OCI-LY3 (cell line): ENCODE results near the gene C4A.
A peak's percentile ranks its signal among the peaks of the same experiment; 100 is the strongest.

Experiments
- H2AFZ ChIP-seq: fragments of 200-600, 300-600 bp; shearing (Covaris generic); 2 replicates; pipeline ENCODE4 v1.6.0; 2014; ENCODE audit warnings: antibody characterized with exemption, low read depth, low read length
- H3K27ac ChIP-seq: fragments of 200-600, 300-600 bp; sonication (generic); 2 replicates; pipeline ENCODE4 v1.5.1; 2014; ENCODE audit warnings: mild to moderate bottlenecking, low read length, moderate library complexity, mixed read lengths
- H3K27me3 ChIP-seq: fragments of 200-600, 300-600 bp; sonication (generic); 2 replicates; pipeline ENCODE4 v1.6.1; 2014; ENCODE audit warnings: low read depth, low read length, mixed read lengths
- H3K36me3 ChIP-seq: fragments of 200-600, 300-600 bp; sonication (generic); replicated peaks from 2 replicates; pipeline ENCODE3; 2014; ENCODE audit warnings: low read depth, low read length, mixed read lengths
- H3K4me1 ChIP-seq: fragments of 300-600, 200-600 bp; sonication (generic); 2 replicates; pipeline ENCODE4 v1.6.1; 2014; ENCODE audit warnings: low read length, mixed read lengths
- H3K4me2 ChIP-seq: fragments of 200-600, 300-600 bp; sonication (generic); 2 replicates; pipeline ENCODE4 v1.6.1; 2014; ENCODE audit warnings: low read length, mixed read lengths
- H3K4me3 ChIP-seq: fragments of 300-600, 200-600 bp; sonication (generic); 2 replicates; pipeline ENCODE4 v1.5.1; 2014; ENCODE audit warnings: antibody characterized with exemption, mild to moderate bottlenecking, low read length, moderate library complexity
- H3K79me2 ChIP-seq: fragments of 300-600, 200-600 bp; shearing (Covaris generic); 2 replicates; pipeline ENCODE4 v1.6.1; 2014; ENCODE audit warnings: mild to moderate bottlenecking, low read length, mixed read lengths
- H3K9ac ChIP-seq: fragments of 300-600, 200-600 bp; shearing (Covaris generic); 2 replicates; pipeline ENCODE4 v1.6.0; 2014; ENCODE audit warnings: mild to moderate bottlenecking, low read length, moderate library complexity
- H3K9me3 ChIP-seq: fragments of 200-600, 300-600 bp; shearing (Covaris generic); 2 replicates; pipeline ENCODE4 v1.6.1; 2014; ENCODE audit warnings: low read length, mixed read lengths; ENCODE audit not compliant: insufficient read depth
- H4K20me1 ChIP-seq: fragments of 200-600, 300-600 bp; sonication (generic); 2 replicates; pipeline ENCODE4 v1.6.1; 2016; ENCODE audit warnings: low read length, mixed read lengths; ENCODE audit not compliant: insufficient read depth
- CTCF ChIP-seq: fragments of 200-600, 300-600 bp; sonication (generic); IDR thresholded peaks from 2 replicates; pipeline ENCODE4 v1.5.1; 2014; ENCODE audit warnings: antibody characterized with exemption, low read length, low read depth
- EZH2phosphoT487 ChIP-seq: fragments of 200-600 bp; shearing (Covaris generic); IDR thresholded peaks from 2 replicates; pipeline ENCODE4 v1.6.1; 2018; ENCODE audit warnings: antibody characterized with exemption, mixed run types, low read depth

The C4A gene

GRCh38 chr6:31954511-31954910 is 27.3 kb upstream of the C4A start:
- H2AFZ ChIP-seq, result no peak overlapping the region
- H3K36me3 ChIP-seq, result peaks cover 4% of the 10 kb centered on the region
- peaks cover 14% of the 10 kb centered on the region for H3K79me2 ChIP-seq
- no peak overlapping the region for H3K27ac ChIP-seq
- no peak overlapping the region for H3K4me3 ChIP-seq
- TF ChIP-seq CTCF (no peak), EZH2phosphoT487 (no peak)
- no peaks in the 10 kb centered on the region for H4K20me1 ChIP-seq
- H3K27me3 ChIP-seq, result no peaks in the 10 kb centered on the region
- peaks cover 7% of the 10 kb centered on the region for H3K4me1 ChIP-seq
- H3K9ac ChIP-seq, result no peak overlapping the region
- H3K4me2 ChIP-seq, result no peak overlapping the region
- no peaks in the 10 kb centered on the region for H3K9me3 ChIP-seq

GRCh38 chr6:31956796-31957195 is 25.1 kb upstream of the C4A start:
- no peak for TF ChIP-seq CTCF
- no peak for TF ChIP-seq EZH2phosphoT487

GRCh38 chr6:31958412-31958740 is 23.5 kb upstream of the C4A start:
- Histone ChIP-seq H3K36me3 (peaks cover 11% of the 10 kb centered on the region), H3K4me1 (peaks cover 13% of the 10 kb centered on the region), H3K27ac (0 out of 2 replicates have a peak overlapping the region, but pooled peaks have one; percentile 16), H3K4me3 (peak overlapping the region; percentile 98), H2AFZ (peak overlapping the region; percentile 63; the same call in 1 of the 2 replicates), H3K9me3 (no peaks in the 10 kb centered on the region), H4K20me1 (no peaks in the 10 kb centered on the region), H3K9ac (peak overlapping the region; percentile 85), H3K27me3 (no peaks in the 10 kb centered on the region), H3K4me2 (peak overlapping the region; percentile 77), H3K79me2 (peaks cover 21% of the 10 kb centered on the region)
- TF ChIP-seq EZH2phosphoT487 (no peak), CTCF (no peak)

More at GRCh38 chr6:31956796-31957195, 25.1 kb upstream of the C4A start:
- Histone ChIP-seq H3K27me3 (no peaks in the 10 kb centered on the region), H4K20me1 (no peaks in the 10 kb centered on the region), H3K9me3 (no peaks in the 10 kb centered on the region), H3K36me3 (peaks cover 10% of the 10 kb centered on the region), H3K79me2 (peaks cover 21% of the 10 kb centered on the region), H3K4me3 (no peak overlapping the region), H3K27ac (no peak overlapping the region), H3K4me1 (peaks cover 13% of the 10 kb centered on the region), H3K4me2 (no peak overlapping the region), H3K9ac (no peak overlapping the region), H2AFZ (no peak overlapping the region)

GRCh38 chr6:31958741-31959739 is 22.8 kb upstream of the C4A start, which contains the start of the genes NELFE and SKIC2:
Gene NELFE (minus strand): TSS chr6:31958971. CDS start chr6:31958446, 525 bp downstream.
Gene SKIC2 (plus strand): TSS chr6:31959175. CDS start chr6:31959193, 18 bp downstream.
- Histone ChIP-seq H3K27me3 (no peaks in the 10 kb centered on the region), H3K36me3 (peaks cover 12% of the 10 kb centered on the region), H3K27ac (peak within 1 kb of the TSS; percentile 30; the same call in 1 of the 2 replicates), H3K79me2 (peaks cover 21% of the 10 kb centered on the region), H3K9ac (peak within 1 kb of the TSS; percentile 85), H3K4me3 (peak within 1 kb of the TSS; percentile 98), H3K4me2 (peak within 1 kb of the TSS; percentile 93), H3K4me1 (peaks cover 13% of the 10 kb centered on the region), H4K20me1 (no peaks in the 10 kb centered on the region), H3K9me3 (no peaks in the 10 kb centered on the region), H2AFZ (peak within 1 kb of the TSS; percentile 63; the same call in 1 of the 2 replicates)
- TF ChIP-seq CTCF, result no peak
- TF ChIP-seq EZH2phosphoT487, result no peak
